BLaER1 treated with 17β-estradiol and CSF1 and Interleukin-3, amounts not matched to agents 10 nM and 100 nM (cell line): ENCODE results near the gene SLIT1.

ENCODE experiments used
- H3K27ac ChIP-seq, 11 experiments: shearing (Covaris generic); formaldehyde crosslinking; 2 replicates each; pipeline ENCODE4 v1.8.1; 2022
- H3K27me3 ChIP-seq, 11 experiments: shearing (Covaris generic); formaldehyde crosslinking; 2 replicates each; pipeline ENCODE4 v1.8.1; 2022
- H3K36me3 ChIP-seq, 11 experiments: shearing (Covaris generic); formaldehyde crosslinking; 2 replicates each; pipeline ENCODE4 v1.8.1; 2022
- H3K4me1 ChIP-seq, 10 experiments: shearing (Covaris generic); formaldehyde crosslinking; 2 replicates each; pipeline ENCODE4 v1.8.1; 2022
- H3K4me2 ChIP-seq, 11 experiments: shearing (Covaris generic); formaldehyde crosslinking; 2 replicates each; pipeline ENCODE4 v1.8.1; 2022
- H3K4me3 ChIP-seq, 10 experiments: shearing (Covaris generic); formaldehyde crosslinking; 2 replicates each; pipeline ENCODE4 v1.8.1; 2022
- H3K9ac ChIP-seq, 11 experiments: shearing (Covaris generic); formaldehyde crosslinking; 2 replicates each; pipeline ENCODE4 v1.8.1; 2022
- H3K9me3 ChIP-seq, 11 experiments: shearing (Covaris generic); formaldehyde crosslinking; replicated peaks in 1 of 11; 2 replicates each; pipeline ENCODE4 v1.8.1; 2022
- H4K20me1 ChIP-seq, 11 experiments: shearing (Covaris generic); formaldehyde crosslinking; 2 replicates each; pipeline ENCODE4 v1.8.1; 2022
- Cebpa-rat ChIP-seq, 11 experiments: shearing (Covaris generic); IDR thresholded peaks; 2 replicates each; pipeline ENCODE4 v1.8.1; 2022

Gene SLIT1

GRCh38 chr10:97174276-97174775 lies 11.4 kb downstream of the SLIT1 start:
- H3K4me3 ChIP-seq, result no peak overlapping the region
- peaks cover 0 to 3% (median 0%) of the 10 kb centered on the region in 11 experiments; a peak in 4 of 22 replicates for H4K20me1 ChIP-seq
- peaks cover 1 to 33% (median 10%) of the 10 kb centered on the region in 11 experiments; a peak in 14 of 22 replicates for H3K27me3 ChIP-seq
- no peak overlapping the region for H3K27ac ChIP-seq
- H3K36me3 ChIP-seq, result no peaks in the 10 kb centered on the region
- TF ChIP-seq Cebpa-rat (IDR thresholded peaks at IDR 0.05), result no peak
- H3K9me3 ChIP-seq, result no peaks in the 10 kb centered on the region
- H3K4me2 ChIP-seq, result no peak overlapping the region
- no peak overlapping the region for H3K9ac ChIP-seq
- H3K4me1 ChIP-seq, result peaks cover 10 to 24% (median 15%) of the 10 kb centered on the region in 10 experiments; a peak in 18 of 20 replicates

- Histone ChIP-seq H3K4me1 (peaks cover 10 to 24% (median 15%) of the 10 kb centered on the region in 10 experiments; a peak in 18 of 20 replicates), H3K9ac (no peak overlapping the region), H3K36me3 (no peaks in the 10 kb centered on the region), H3K27me3 (peaks cover 0 to 20% (median 2%) of the 10 kb centered on the region in 11 experiments; a peak in 7 of 22 replicates), H3K27ac (no peak overlapping the region), H3K4me2 (no peak overlapping the region), H3K9me3 (no peaks in the 10 kb centered on the region), H4K20me1 (peaks cover 0 to 3% (median 0%) of the 10 kb centered on the region in 11 experiments; a peak in 4 of 22 replicates), H3K4me3 (no peak overlapping the region)
- no peak for TF ChIP-seq Cebpa-rat (IDR thresholded peaks at IDR 0.05)
Observed at GRCh38 chr10:97173036-97173435, 12.7 kb downstream of the SLIT1 start.

- no peaks in the 10 kb centered on the region for H3K9me3 ChIP-seq
- peaks cover 10 to 24% (median 16%) of the 10 kb centered on the region in 10 experiments; a peak in 18 of 20 replicates for H3K4me1 ChIP-seq
- peak overlapping the region; percentile 25 to 84 (median 73); a peak in 20 of 22 replicates for H3K4me2 ChIP-seq
- TF ChIP-seq Cebpa-rat (IDR thresholded peaks at IDR 0.05), result no peak
- no peak overlapping the region for H3K4me3 ChIP-seq
- H4K20me1 ChIP-seq, result peaks cover 0 to 3% (median 0%) of the 10 kb centered on the region in 11 experiments; a peak in 2 of 22 replicates
- peaks cover 0 to 7% (median 0%) of the 10 kb centered on the region in 11 experiments; a peak in 3 of 22 replicates for H3K27me3 ChIP-seq
- H3K36me3 ChIP-seq, result no peaks in the 10 kb centered on the region
- no peak overlapping the region for H3K27ac ChIP-seq
- peak overlapping the region in 1 of 11 experiments; percentile 10; a peak in 1 of 22 replicates for H3K9ac ChIP-seq
Observed at GRCh38 chr10:97171001-97171400, 14.8 kb downstream of the SLIT1 start.

- no peaks in the 10 kb centered on the region for H3K9me3 ChIP-seq
- H4K20me1 ChIP-seq, result peaks cover 0 to 3% (median 0%) of the 10 kb centered on the region in 11 experiments; a peak in 2 of 22 replicates
- no peak overlapping the region for H3K9ac ChIP-seq
- no peak overlapping the region for H3K27ac ChIP-seq
- peaks cover 0 to 7% (median 0%) of the 10 kb centered on the region in 11 experiments; a peak in 3 of 22 replicates for H3K27me3 ChIP-seq
- H3K4me3 ChIP-seq, result no peak overlapping the region
- H3K4me1 ChIP-seq, result peaks cover 10 to 28% (median 18%) of the 10 kb centered on the region in 10 experiments; a peak in 18 of 20 replicates
- H3K36me3 ChIP-seq, result no peaks in the 10 kb centered on the region
- TF ChIP-seq Cebpa-rat (IDR thresholded peaks at IDR 0.05), result no peak
- peak overlapping the region; percentile 16 to 84 (median 73); a peak in 20 of 22 replicates for H3K4me2 ChIP-seq
Observed at GRCh38 chr10:97169911-97170693, 15.7 kb downstream of the SLIT1 start.

GRCh38 chr10:97169063-97169462 lies 16.7 kb downstream of the SLIT1 start:
- Histone ChIP-seq H3K27me3 (peaks cover 0 to 7% (median 0%) of the 10 kb centered on the region in 11 experiments; a peak in 3 of 22 replicates), H4K20me1 (no peaks in the 10 kb centered on the region; a peak in 1 of 22 replicates), H3K4me2 (no peak overlapping the region), H3K36me3 (no peaks in the 10 kb centered on the region), H3K9ac (no peak overlapping the region), H3K27ac (no peak overlapping the region), H3K4me3 (no peak overlapping the region), H3K4me1 (peaks cover 10 to 37% (median 23%) of the 10 kb centered on the region in 10 experiments; a peak in 18 of 20 replicates), H3K9me3 (no peaks in the 10 kb centered on the region)
- TF ChIP-seq Cebpa-rat (IDR thresholded peaks at IDR 0.05), result no peak

- TF ChIP-seq Cebpa-rat (IDR thresholded peaks at IDR 0.05), result no peak
- Histone ChIP-seq H3K4me1 (peaks cover 12 to 41% (median 27%) of the 10 kb centered on the region in 10 experiments; a peak in 18 of 20 replicates), H4K20me1 (peaks cover 0 to 2% (median 0%) of the 10 kb centered on the region in 11 experiments; a peak in 1 of 22 replicates), H3K4me2 (no peak overlapping the region), H3K9me3 (no peaks in the 10 kb centered on the region), H3K36me3 (no peaks in the 10 kb centered on the region), H3K27ac (no peak overlapping the region), H3K4me3 (no peak overlapping the region), H3K27me3 (peaks cover 0 to 7% (median 0%) of the 10 kb centered on the region in 11 experiments; a peak in 3 of 22 replicates), H3K9ac (no peak overlapping the region)
Observed at GRCh38 chr10:97168645-97169044, 17.1 kb downstream of the SLIT1 start.

GRCh38 chr10:97165499-97165898 lies 20.3 kb downstream of the SLIT1 start:
- no peak for TF ChIP-seq Cebpa-rat (IDR thresholded peaks at IDR 0.05)
- Histone ChIP-seq H3K9ac (no peak overlapping the region), H3K4me3 (no peak overlapping the region), H3K9me3 (no peaks in the 10 kb centered on the region), H3K4me2 (peak overlapping the region in 4 of 11 experiments; percentile 7 to 89 (median 22); a peak in 4 of 22 replicates), H3K27me3 (no peaks in the 10 kb centered on the region), H3K27ac (no peak overlapping the region), H4K20me1 (peaks cover 0 to 8% (median 0%) of the 10 kb centered on the region in 11 experiments; a peak in 1 of 22 replicates), H3K4me1 (peaks cover 20 to 44% (median 33%) of the 10 kb centered on the region in 10 experiments), H3K36me3 (no peaks in the 10 kb centered on the region)

- H3K4me1 ChIP-seq, result peaks cover 14 to 40% (median 28%) of the 10 kb centered on the region in 10 experiments
- H3K27ac ChIP-seq, result peak overlapping the region in 2 of 11 experiments; percentile 19 to 35; a peak in 6 of 22 replicates
- H4K20me1 ChIP-seq, result peaks cover 0 to 8% (median 0%) of the 10 kb centered on the region in 11 experiments; a peak in 1 of 22 replicates
- H3K27me3 ChIP-seq, result no peaks in the 10 kb centered on the region
- H3K4me3 ChIP-seq, result no peak overlapping the region
- peak overlapping the region in 9 of 11 experiments; percentile 70 to 89 (median 81); a peak in 20 of 22 replicates for H3K4me2 ChIP-seq
- H3K9me3 ChIP-seq, result no peaks in the 10 kb centered on the region
- no peaks in the 10 kb centered on the region for H3K36me3 ChIP-seq
- TF ChIP-seq Cebpa-rat (IDR thresholded peaks at IDR 0.05), result no peak
- H3K9ac ChIP-seq, result peak overlapping the region in 3 of 11 experiments; percentile 10 to 12 (median 11); a peak in 3 of 22 replicates
Observed at GRCh38 chr10:97163781-97164501, 21.8 kb downstream of the SLIT1 start.
